ENCODE results near the gene KLF18.
"Not testable (repeated sequence)": the region's sequence is repeated elsewhere in the genome, so short reads cannot be mapped to it uniquely, and the experiment has no call there.

KLF18 gene

GRCh38 chr1:44120398-44120949 is 21.0 kb downstream of the KLF18 start:
- DNase-seq (ENCODE audit: low read depth in 3 of 3), result no peak

DNA sequence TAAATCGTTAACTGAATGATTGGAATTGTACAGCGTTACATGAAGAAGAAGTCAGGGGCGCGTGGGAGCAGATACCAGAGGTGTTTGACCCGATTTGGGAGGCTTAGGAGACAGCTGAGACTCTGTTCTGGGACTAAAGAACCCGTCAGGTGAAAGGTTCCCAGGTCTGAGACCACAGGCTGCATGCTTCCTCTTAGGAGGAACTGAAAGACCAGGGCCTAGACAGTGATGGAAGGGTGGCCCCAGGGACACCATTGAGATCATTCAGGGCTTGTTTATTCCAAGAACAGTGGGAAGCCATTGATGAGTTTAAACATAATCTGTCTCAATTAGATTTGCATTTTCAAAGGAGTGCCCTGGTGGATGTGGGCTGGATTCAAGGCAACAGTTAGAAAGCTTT is 21.9 kb downstream of the KLF18 start:
- no peak for DNase-seq (ENCODE audit: low read depth in 3 of 3)

DNA sequence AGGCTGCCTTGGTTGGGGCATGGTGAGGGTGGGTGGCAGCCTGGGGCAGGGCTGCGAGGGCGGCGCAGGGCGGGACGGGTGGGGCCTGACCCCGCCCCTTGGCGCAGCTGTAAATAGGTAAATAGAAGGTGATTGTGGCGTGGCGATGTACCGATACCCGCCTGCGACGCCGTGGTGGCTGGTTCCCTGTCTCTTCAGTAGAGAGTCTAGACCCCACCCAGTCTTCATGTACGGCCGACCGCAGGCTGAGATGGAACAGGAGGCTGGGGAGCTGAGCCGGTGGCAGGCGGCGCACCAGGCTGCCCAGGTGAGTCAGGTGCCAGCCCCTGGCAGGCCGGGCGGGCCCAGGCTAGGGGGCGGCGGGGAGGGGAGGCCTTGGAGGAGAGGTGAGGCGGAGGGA is 22.7 kb downstream of the KLF18 start, which contains the start of gene KLF17:
Gene KLF17 (plus strand): TSS at position 140 of the 400 bp plus-strand sequence. CDS start 87 bp downstream, at position 227.
- no peak for DNase-seq (ENCODE audit: low read depth in 3 of 3)

- DNase-seq (ENCODE audit: low read depth in 3 of 3), result not testable (repeated sequence)
These were observed 24.2 kb downstream of the KLF18 start for GRCh38 chr1:44117272-44117671.

GRCh38 chr1:44114098-44114497 is 27.3 kb downstream of the KLF18 start:
- no peak for DNase-seq (ENCODE audit: low read depth in 3 of 3)

- DNase-seq (ENCODE audit: low read depth in 3 of 3), result no peak
These were observed 28.3 kb downstream of the KLF18 start for GRCh38 chr1:44113095-44113609.

DNA sequence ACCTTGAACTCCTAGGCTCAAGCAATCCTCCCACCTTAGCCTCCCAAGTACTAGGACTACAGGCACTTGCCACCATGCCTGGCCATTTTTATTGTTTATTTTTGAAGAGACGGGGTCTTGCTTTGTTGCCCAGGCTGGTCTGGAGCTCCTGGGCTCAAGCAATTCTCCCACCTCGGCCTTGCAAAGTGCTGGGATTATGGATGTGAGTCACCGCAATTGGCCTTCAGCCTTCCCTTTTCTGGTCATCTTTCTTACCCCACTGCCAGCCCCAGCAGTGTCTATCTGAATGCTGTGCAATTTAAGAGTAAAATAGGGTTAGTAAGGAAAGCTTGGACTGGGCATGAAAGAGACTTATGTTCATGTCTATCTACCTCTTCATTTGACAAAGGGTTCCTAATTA is 28.9 kb downstream of the KLF18 start:
- DNase-seq (ENCODE audit: low read depth in 3 of 3), result no peak

GRCh38 chr1:44111861-44112260 is 29.6 kb downstream of the KLF18 start:
- DNase-seq (ENCODE audit: low read depth in 3 of 3), result no peak

- no peak for DNase-seq (ENCODE audit: low read depth in 3 of 3)
These were observed 30.5 kb downstream of the KLF18 start for GRCh38 chr1:44110916-44111315.

- DNase-seq (ENCODE audit: low read depth in 3 of 3), result no peak
These were observed 32.5 kb downstream of the KLF18 start for GRCh38 chr1:44108971-44109370.

GRCh38 chr1:44108241-44108640 is 33.2 kb downstream of the KLF18 start:
- DNase-seq (ENCODE audit: low read depth in 3 of 3), result no peak

- DNase-seq (ENCODE audit: low read depth in 3 of 3), result no peak
These were observed 35.6 kb downstream of the KLF18 start for GRCh38 chr1:44105810-44106209.

- DNase-seq (ENCODE audit: low read depth in 3 of 3), result no peak
These were observed 37.9 kb downstream of the KLF18 start for GRCh38 chr1:44103270-44104131.

GRCh38 chr1:44101328-44101727 is 40.1 kb downstream of the KLF18 start:
- DNase-seq (ENCODE audit: low read depth in 3 of 3), result no peak

GRCh38 chr1:44100183-44100868 is 41.1 kb downstream of the KLF18 start:
- no peak for DNase-seq (ENCODE audit: low read depth in 3 of 3)

GRCh38 chr1:44094047-44094446 is 47.4 kb downstream of the KLF18 start:
- DNase-seq (ENCODE audit: low read depth in 3 of 3), result no peak

DNA sequence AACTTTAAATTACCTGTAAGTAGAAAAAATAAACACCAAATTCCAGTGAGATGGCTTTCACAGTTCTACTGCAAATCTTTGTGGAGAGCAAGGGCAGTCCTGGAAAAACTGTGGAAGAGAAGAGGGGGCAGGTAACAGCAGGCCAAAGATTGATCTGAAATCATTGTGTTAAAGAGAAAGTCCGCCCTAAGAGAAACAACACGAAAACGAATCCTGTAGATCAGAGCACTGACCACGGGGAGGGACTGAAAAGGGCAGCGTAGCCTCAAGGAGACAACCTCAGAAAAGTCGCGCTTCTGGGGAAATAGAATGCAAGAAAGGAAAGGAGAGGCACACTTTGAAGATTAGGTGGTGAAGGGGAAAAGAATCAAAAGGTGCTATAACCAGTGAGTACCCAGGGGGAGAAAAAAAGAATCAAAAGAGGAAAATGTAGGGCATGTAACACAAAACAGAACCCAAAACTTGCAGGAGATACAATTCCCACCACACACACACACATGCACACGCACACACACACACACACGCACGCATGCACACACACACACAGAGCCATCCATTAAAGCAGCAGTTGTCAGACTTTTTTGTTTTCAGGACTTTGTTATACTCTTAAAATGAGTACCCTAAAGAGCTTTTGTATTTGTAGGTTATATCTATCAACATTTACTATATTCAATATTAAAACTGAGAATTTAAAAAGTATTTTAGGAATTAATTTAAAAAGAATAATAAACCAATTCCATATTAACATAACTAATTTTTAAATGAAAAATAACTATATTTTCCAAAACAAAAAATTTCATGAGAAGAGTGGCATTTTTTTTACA is 50.8 kb downstream of the KLF18 start:
- no peak for DNase-seq (ENCODE audit: low read depth in 3 of 3)

GRCh38 chr1:44089371-44090048 is 51.9 kb downstream of the KLF18 start:
- no peak for DNase-seq (ENCODE audit: low read depth in 3 of 3)

All from stimulated activated CD4-positive, alpha-beta T cell treated with anti-CD3 and anti-CD28 coated beads, TNF-alpha, amount 100 ng/mL, for 4 hours (primary cell).